Measurements from ENCODE around the gene EIF4E3. TPM values are rescaled to one million over a fixed set of nuclear protein-coding genes. Genes with fewer than 3 reads are reported as not detected.

Gene EIF4E3
- total RNA-seq, 1 donor from 2014 or later: 3.5 TPM

- peaks cover 9% of the 10 kb centered on the region for H3K27me3 ChIP-seq (ENCODE audit: insufficient read depth, low read length)
- H2AFZ ChIP-seq (ENCODE audit: low read depth, low read length): no peak overlapping the region
- no peak for DNase-seq (ENCODE audit: low read depth)
- H4K20me1 ChIP-seq (ENCODE audit: insufficient read depth, low read length): no peaks in the 10 kb centered on the region
- H3K9me3 Mint-ChIP-seq (ENCODE audit: unreplicated experiment): no peaks in the 10 kb centered on the region
- TF ChIP-seq CTCF (IDR thresholded peaks at IDR 0.05; ENCODE audit: insufficient read depth, low read depth, low read length) (no peak), EZH2 (IDR thresholded peaks at IDR 0.05; ENCODE audit: insufficient read depth, low read length) (no peak)
- H3K4me1 Mint-ChIP-seq (ENCODE audit: low read depth, unreplicated experiment): no peaks in the 10 kb centered on the region
- no peak overlapping the region for H3K4me2 ChIP-seq (ENCODE audit: low read length)
- no peaks in the 10 kb centered on the region for H3K9me3 ChIP-seq (ENCODE audit: insufficient read depth, low read depth, low read length)
- H3K27ac ChIP-seq (ENCODE audit: low read depth, low read length): no peak overlapping the region
- no peak overlapping the region for H3K4me3 ChIP-seq (ENCODE audit: insufficient read depth, low read depth, low read length)
- H3K4me1 ChIP-seq (ENCODE audit: insufficient read depth, low read length): no peaks in the 10 kb centered on the region
- no peaks in the 10 kb centered on the region for H3K36me3 ChIP-seq (ENCODE audit: insufficient read depth, low read length)
- peaks cover 49% of the 10 kb centered on the region for H3K27me3 Mint-ChIP-seq (ENCODE audit: low read depth, unreplicated experiment)
- H3K27ac Mint-ChIP-seq (ENCODE audit: unreplicated experiment): no peak overlapping the region
- FAIRE-seq: no peak
- H3K36me3 Mint-ChIP-seq (ENCODE audit: low read depth, unreplicated experiment): no peaks in the 10 kb centered on the region
- H3K4me3 Mint-ChIP-seq (ENCODE audit: unreplicated experiment): no peak overlapping the region
- no peak overlapping the region for H3K9ac ChIP-seq (ENCODE audit: low read length)
- H3K79me2 ChIP-seq (ENCODE audit: insufficient read depth, low read length): no peaks in the 10 kb centered on the region
Measured at GRCh38 chr3:71718072-71718471, 7.1 kb downstream of the EIF4E3 start.

- H3K4me3 ChIP-seq (ENCODE audit: insufficient read depth, low read depth, low read length): no peak overlapping the region
- no peak overlapping the region for H3K27ac ChIP-seq (ENCODE audit: low read depth, low read length)
- H3K36me3 Mint-ChIP-seq (ENCODE audit: low read depth, unreplicated experiment): no peaks in the 10 kb centered on the region
- TF ChIP-seq EZH2 (IDR thresholded peaks at IDR 0.05; ENCODE audit: insufficient read depth, low read length): no peak
- TF ChIP-seq CTCF (IDR thresholded peaks at IDR 0.05; ENCODE audit: insufficient read depth, low read depth, low read length): no peak
- no peaks in the 10 kb centered on the region for H3K9me3 Mint-ChIP-seq (ENCODE audit: unreplicated experiment)
- H3K4me2 ChIP-seq (ENCODE audit: low read length): no peak overlapping the region
- H3K4me3 Mint-ChIP-seq (ENCODE audit: unreplicated experiment): no peak overlapping the region
- peaks cover 8% of the 10 kb centered on the region for H3K27me3 ChIP-seq (ENCODE audit: insufficient read depth, low read length)
- FAIRE-seq: no peak
- no peaks in the 10 kb centered on the region for H3K4me1 ChIP-seq (ENCODE audit: insufficient read depth, low read length)
- no peak overlapping the region for H3K27ac Mint-ChIP-seq (ENCODE audit: unreplicated experiment)
- no peaks in the 10 kb centered on the region for H3K4me1 Mint-ChIP-seq (ENCODE audit: low read depth, unreplicated experiment)
- no peak for DNase-seq (ENCODE audit: low read depth)
- H2AFZ ChIP-seq (ENCODE audit: low read depth, low read length): no peak overlapping the region
- H3K36me3 ChIP-seq (ENCODE audit: insufficient read depth, low read length): no peaks in the 10 kb centered on the region
- H3K79me2 ChIP-seq (ENCODE audit: insufficient read depth, low read length): no peaks in the 10 kb centered on the region
- no peak overlapping the region for H3K9ac ChIP-seq (ENCODE audit: low read length)
- H4K20me1 ChIP-seq (ENCODE audit: insufficient read depth, low read length): no peaks in the 10 kb centered on the region
- H3K27me3 Mint-ChIP-seq (ENCODE audit: low read depth, unreplicated experiment): peaks cover 22% of the 10 kb centered on the region
- no peaks in the 10 kb centered on the region for H3K9me3 ChIP-seq (ENCODE audit: insufficient read depth, low read depth, low read length)
Measured at GRCh38 chr3:71714595-71714994, 10.6 kb downstream of the EIF4E3 start.

GRCh38 chr3:71713041-71713440 is 12.2 kb downstream of the EIF4E3 start:
- Mint-ChIP-seq H3K27ac (ENCODE audit: unreplicated experiment) (no peak overlapping the region), H3K9me3 (ENCODE audit: unreplicated experiment) (no peaks in the 10 kb centered on the region), H3K27me3 (ENCODE audit: low read depth, unreplicated experiment) (peaks cover 22% of the 10 kb centered on the region), H3K4me1 (ENCODE audit: low read depth, unreplicated experiment) (peaks cover 10% of the 10 kb centered on the region), H3K36me3 (ENCODE audit: low read depth, unreplicated experiment) (no peaks in the 10 kb centered on the region), H3K4me3 (ENCODE audit: unreplicated experiment) (no peak overlapping the region)
- Histone ChIP-seq H3K79me2 (ENCODE audit: insufficient read depth, low read length) (no peaks in the 10 kb centered on the region), H3K9me3 (ENCODE audit: insufficient read depth, low read depth, low read length) (no peaks in the 10 kb centered on the region), H3K4me3 (ENCODE audit: insufficient read depth, low read depth, low read length) (no peak overlapping the region), H3K4me2 (ENCODE audit: low read length) (no peak overlapping the region), H4K20me1 (ENCODE audit: insufficient read depth, low read length) (no peaks in the 10 kb centered on the region), H3K9ac (ENCODE audit: low read length) (no peak overlapping the region), H3K4me1 (ENCODE audit: insufficient read depth, low read length) (no peaks in the 10 kb centered on the region), H2AFZ (ENCODE audit: low read depth, low read length) (no peak overlapping the region), H3K27me3 (ENCODE audit: insufficient read depth, low read length) (peaks cover 8% of the 10 kb centered on the region), H3K36me3 (ENCODE audit: insufficient read depth, low read length) (no peaks in the 10 kb centered on the region), H3K27ac (ENCODE audit: low read depth, low read length) (no peak overlapping the region)
- no peak for TF ChIP-seq EZH2 (IDR thresholded peaks at IDR 0.05; ENCODE audit: insufficient read depth, low read length)
- no peak for TF ChIP-seq CTCF (IDR thresholded peaks at IDR 0.05; ENCODE audit: insufficient read depth, low read depth, low read length)
- FAIRE-seq: no peak
- no peak for DNase-seq (ENCODE audit: low read depth)

Data from astrocyte (in vitro differentiated cells and primary cell).